ENCODE results near the gene PANK3.

Gene PANK3

DNA sequence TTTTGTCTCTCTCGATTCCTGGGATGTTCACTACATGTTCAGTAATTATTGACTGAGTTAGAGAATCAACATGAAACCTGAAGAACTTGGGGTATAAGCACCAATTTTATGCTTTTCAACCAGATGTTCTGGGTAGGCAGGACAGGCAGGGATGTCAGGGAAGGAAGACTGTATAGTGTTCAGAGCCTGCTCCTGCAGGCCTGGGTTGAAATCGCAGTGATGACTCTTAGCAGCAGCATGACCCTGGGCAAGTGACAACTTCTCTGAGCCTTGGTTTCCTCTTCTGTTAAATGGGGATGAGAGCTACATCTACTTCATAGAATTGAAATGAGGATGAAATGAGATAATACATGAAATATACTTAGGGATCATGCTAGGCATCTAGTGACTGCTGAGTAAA is 29.7 kb upstream of the PANK3 start:
- Histone ChIP-seq H3K27ac (ENCODE audit: insufficient read depth, low read depth, low read length, poor library complexity, severe bottlenecking) (no peak overlapping the region), H3K9me3 (ENCODE audit: control insufficient read depth, low read length) (no peaks in the 10 kb centered on the region), H3K4me1 (ENCODE audit: control insufficient read depth, insufficient read depth, low read length) (no peaks in the 10 kb centered on the region), H3K27me3 (ENCODE audit: control insufficient read depth, insufficient read depth, low read length, poor library complexity, severe bottlenecking) (no peaks in the 10 kb centered on the region), H3K4me3 (ENCODE audit: insufficient read depth, low read depth, low read length) (no peak overlapping the region), H3K36me3 (ENCODE audit: control insufficient read depth, insufficient read depth, low read length) (no peaks in the 10 kb centered on the region)
- 91 to 95% methylated on average over 2 of the region's 2 CpGs for WGBS, 2 experiments

DNA sequence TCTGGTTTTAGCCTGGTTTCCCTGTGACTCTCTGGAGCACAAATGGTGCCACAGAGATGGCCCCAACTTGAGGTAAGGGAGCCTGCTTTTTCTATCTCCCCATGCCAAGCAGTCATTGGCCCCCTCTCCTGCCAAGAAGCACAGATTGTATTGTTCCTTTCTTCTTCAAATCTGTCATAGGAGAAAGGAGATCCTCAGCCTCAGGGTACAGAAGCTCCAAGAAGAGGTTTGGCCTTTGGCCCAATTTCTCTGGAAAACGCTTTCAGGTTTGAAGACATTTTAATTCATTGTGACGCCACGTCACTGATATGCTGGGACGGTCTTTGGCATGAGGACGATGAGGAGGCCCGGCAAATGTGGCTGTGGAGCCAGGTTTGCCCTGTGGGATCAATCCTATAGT is 29.2 kb upstream of the PANK3 start:
- 92 to 98% methylated on average over 6 of the region's 6 CpGs for WGBS, 2 experiments
- Histone ChIP-seq H3K27me3 (ENCODE audit: control insufficient read depth, insufficient read depth, low read length, poor library complexity, severe bottlenecking) (no peaks in the 10 kb centered on the region), H3K4me3 (ENCODE audit: insufficient read depth, low read depth, low read length) (no peak overlapping the region), H3K4me1 (ENCODE audit: control insufficient read depth, insufficient read depth, low read length) (no peaks in the 10 kb centered on the region), H3K27ac (ENCODE audit: insufficient read depth, low read depth, low read length, poor library complexity, severe bottlenecking) (no peak overlapping the region), H3K36me3 (ENCODE audit: control insufficient read depth, insufficient read depth, low read length) (no peaks in the 10 kb centered on the region), H3K9me3 (ENCODE audit: control insufficient read depth, low read length) (no peaks in the 10 kb centered on the region)

DNA sequence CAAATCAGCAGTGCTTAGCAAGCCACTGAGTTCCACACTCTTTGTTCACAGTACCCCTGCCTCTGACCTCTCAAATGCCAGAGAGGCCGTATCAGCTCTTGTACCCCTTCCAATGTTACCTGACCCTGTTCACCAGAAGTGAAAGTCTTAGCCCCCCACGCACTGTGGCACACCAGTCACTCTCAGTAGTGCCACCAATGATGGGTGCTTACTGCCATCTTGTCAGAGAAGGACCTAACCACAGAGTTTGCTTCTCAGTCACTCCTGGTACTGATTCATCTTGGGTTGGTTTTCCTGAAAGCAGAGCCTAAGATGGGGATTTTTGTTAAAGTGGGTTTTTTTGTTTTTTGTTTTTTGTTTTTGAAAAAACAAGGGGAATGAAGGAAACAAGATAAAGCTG is 28.8 kb upstream of the PANK3 start:
- WGBS, 2 experiments, result 88 to 95% methylated on average over 2 of the region's 2 CpGs
- Histone ChIP-seq H3K9me3 (ENCODE audit: control insufficient read depth, low read length) (no peaks in the 10 kb centered on the region), H3K27ac (ENCODE audit: insufficient read depth, low read depth, low read length, poor library complexity, severe bottlenecking) (no peak overlapping the region), H3K27me3 (ENCODE audit: control insufficient read depth, insufficient read depth, low read length, poor library complexity, severe bottlenecking) (no peaks in the 10 kb centered on the region), H3K4me1 (ENCODE audit: control insufficient read depth, insufficient read depth, low read length) (no peaks in the 10 kb centered on the region), H3K4me3 (ENCODE audit: insufficient read depth, low read depth, low read length) (no peak overlapping the region), H3K36me3 (ENCODE audit: control insufficient read depth, insufficient read depth, low read length) (no peaks in the 10 kb centered on the region)

DNA sequence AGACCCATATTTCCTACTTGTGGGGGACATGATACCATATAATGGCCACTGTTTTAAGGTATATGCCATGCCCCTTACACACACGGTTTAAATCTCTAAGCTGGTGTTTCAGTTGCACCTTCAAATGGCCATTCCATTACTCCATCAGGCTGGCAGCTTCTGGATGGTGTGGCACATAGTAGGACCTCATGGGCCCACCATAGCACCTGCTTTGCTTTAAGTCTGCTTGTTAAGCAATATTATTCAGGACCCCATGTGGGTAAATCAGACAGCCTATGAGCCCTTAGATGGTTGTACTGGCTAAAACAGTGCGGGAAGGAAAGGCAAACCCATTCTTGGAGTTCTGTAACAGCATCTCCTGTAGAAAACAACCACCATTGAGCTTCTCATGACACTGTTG is 27.4 kb upstream of the PANK3 start:
- Histone ChIP-seq H3K27ac (ENCODE audit: insufficient read depth, low read depth, low read length, poor library complexity, severe bottlenecking) (no peak overlapping the region), H3K27me3 (ENCODE audit: control insufficient read depth, insufficient read depth, low read length, poor library complexity, severe bottlenecking) (no peaks in the 10 kb centered on the region), H3K4me3 (ENCODE audit: insufficient read depth, low read depth, low read length) (no peak overlapping the region), H3K36me3 (ENCODE audit: control insufficient read depth, insufficient read depth, low read length) (no peaks in the 10 kb centered on the region), H3K4me1 (ENCODE audit: control insufficient read depth, insufficient read depth, low read length) (no peaks in the 10 kb centered on the region), H3K9me3 (ENCODE audit: control insufficient read depth, low read length) (no peaks in the 10 kb centered on the region)
- 82 to 89% methylated on average over 2 of the region's 2 CpGs for WGBS, 2 experiments

DNA sequence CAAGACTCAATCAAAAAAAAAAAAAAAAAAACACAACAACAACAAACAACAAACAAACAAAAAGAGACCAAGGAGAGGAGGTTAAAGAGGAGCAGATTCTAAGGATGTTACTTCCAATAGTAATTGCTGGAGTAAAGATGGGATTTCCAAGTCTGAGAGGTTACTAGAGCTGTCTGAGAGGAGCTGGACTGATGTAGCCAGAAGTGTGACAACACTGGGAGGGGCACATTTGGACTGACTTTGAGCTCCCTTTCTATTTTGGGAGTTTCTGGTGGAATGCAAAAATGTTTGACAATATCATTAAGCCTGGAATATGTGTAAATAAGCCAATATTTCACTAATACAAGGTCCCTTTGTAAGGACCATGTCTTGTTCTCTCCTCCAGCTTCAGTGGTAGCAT is 25.3 kb upstream of the PANK3 start:
- Histone ChIP-seq H3K4me3 (ENCODE audit: insufficient read depth, low read depth, low read length) (no peak overlapping the region), H3K27ac (ENCODE audit: insufficient read depth, low read depth, low read length, poor library complexity, severe bottlenecking) (no peak overlapping the region), H3K27me3 (ENCODE audit: control insufficient read depth, insufficient read depth, low read length, poor library complexity, severe bottlenecking) (no peaks in the 10 kb centered on the region), H3K36me3 (ENCODE audit: control insufficient read depth, insufficient read depth, low read length) (no peaks in the 10 kb centered on the region), H3K9me3 (ENCODE audit: control insufficient read depth, low read length) (no peaks in the 10 kb centered on the region), H3K4me1 (ENCODE audit: control insufficient read depth, insufficient read depth, low read length) (no peaks in the 10 kb centered on the region)

DNA sequence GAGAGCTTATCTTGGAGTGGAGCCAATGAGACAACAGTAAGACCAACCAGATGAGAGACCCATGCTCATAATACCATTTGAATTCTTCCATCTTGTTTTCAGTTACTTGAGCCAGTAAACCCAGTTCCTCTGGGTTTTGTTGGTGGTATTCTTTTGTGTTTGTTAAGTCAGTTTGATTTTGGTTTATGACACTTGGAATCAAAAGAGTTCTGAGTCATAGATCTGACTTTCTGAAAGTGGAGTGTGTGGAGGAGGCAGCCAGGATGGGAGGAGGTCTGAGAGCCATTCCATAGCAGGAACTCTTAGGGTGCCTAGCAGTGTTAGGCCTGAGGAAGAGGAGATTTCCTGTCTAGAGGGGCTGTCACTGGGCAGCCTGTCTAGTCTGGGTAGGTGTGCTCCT is 24.6 kb upstream of the PANK3 start:
- no peaks in the 10 kb centered on the region for H3K27me3 ChIP-seq (ENCODE audit: control insufficient read depth, insufficient read depth, low read length, poor library complexity, severe bottlenecking)
- H3K4me1 ChIP-seq (ENCODE audit: control insufficient read depth, insufficient read depth, low read length), result no peaks in the 10 kb centered on the region
- H3K9me3 ChIP-seq (ENCODE audit: control insufficient read depth, low read length), result no peaks in the 10 kb centered on the region
- H3K36me3 ChIP-seq (ENCODE audit: control insufficient read depth, insufficient read depth, low read length), result no peaks in the 10 kb centered on the region
- H3K27ac ChIP-seq (ENCODE audit: insufficient read depth, low read depth, low read length, poor library complexity, severe bottlenecking), result no peak overlapping the region
- H3K4me3 ChIP-seq (ENCODE audit: insufficient read depth, low read depth, low read length), result no peak overlapping the region

DNA sequence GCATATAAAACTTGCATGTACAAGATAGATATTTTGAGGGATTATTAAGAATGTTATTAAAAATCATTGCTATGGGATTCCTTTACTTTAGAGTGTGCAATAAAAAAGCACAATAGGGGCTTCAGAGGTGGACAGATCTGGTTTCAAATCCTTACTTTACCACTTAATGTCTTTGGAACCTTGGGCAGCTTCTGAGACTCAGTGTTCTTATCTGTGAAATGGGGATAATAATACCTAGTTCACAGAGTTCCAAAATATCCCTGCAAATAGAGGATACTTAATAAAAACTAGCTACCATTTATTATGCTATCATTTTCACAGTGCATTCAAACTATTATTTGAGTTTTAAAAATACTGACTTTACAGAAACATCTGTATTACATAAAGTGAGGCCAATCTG is 23.3 kb upstream of the PANK3 start:
- no peak overlapping the region for H3K4me3 ChIP-seq (ENCODE audit: insufficient read depth, low read depth, low read length)

DNA sequence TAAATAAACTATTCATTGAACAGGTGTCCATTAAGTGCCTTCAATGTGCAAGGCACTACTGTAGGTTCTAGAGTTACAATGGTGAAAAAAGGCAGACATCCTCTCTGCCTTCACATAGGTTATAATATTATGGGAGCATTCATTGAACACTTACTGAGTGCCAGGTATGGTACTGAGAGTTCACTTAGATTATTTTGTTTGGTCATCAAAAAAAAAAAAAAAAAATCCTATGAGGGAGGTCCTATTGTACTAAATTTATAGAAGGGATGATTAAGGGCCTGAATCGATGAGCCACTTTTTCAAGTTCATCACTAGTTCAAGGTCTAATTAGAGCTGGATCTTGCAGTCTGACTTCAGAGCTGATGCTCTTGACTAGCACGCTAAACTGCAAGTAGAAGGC is 22.8 kb upstream of the PANK3 start:
- Histone ChIP-seq H3K9me3 (ENCODE audit: control insufficient read depth, low read length) (no peaks in the 10 kb centered on the region), H3K36me3 (ENCODE audit: control insufficient read depth, insufficient read depth, low read length) (no peaks in the 10 kb centered on the region), H3K4me1 (ENCODE audit: control insufficient read depth, insufficient read depth, low read length) (no peaks in the 10 kb centered on the region), H3K27ac (ENCODE audit: insufficient read depth, low read depth, low read length, poor library complexity, severe bottlenecking) (no peak overlapping the region), H3K4me3 (ENCODE audit: insufficient read depth, low read depth, low read length) (no peak overlapping the region), H3K27me3 (ENCODE audit: control insufficient read depth, insufficient read depth, low read length, poor library complexity, severe bottlenecking) (no peaks in the 10 kb centered on the region)
- WGBS, 2 experiments, result 96% methylated on average over 2 of the region's 2 CpGs

More for the DNA sequence above, 23.3 kb upstream of the PANK3 start:
- H3K4me1 ChIP-seq (ENCODE audit: control insufficient read depth, insufficient read depth, low read length), result no peaks in the 10 kb centered on the region
- no peak overlapping the region for H3K27ac ChIP-seq (ENCODE audit: insufficient read depth, low read depth, low read length, poor library complexity, severe bottlenecking)
- H3K36me3 ChIP-seq (ENCODE audit: control insufficient read depth, insufficient read depth, low read length), result no peaks in the 10 kb centered on the region
- H3K27me3 ChIP-seq (ENCODE audit: control insufficient read depth, insufficient read depth, low read length, poor library complexity, severe bottlenecking), result no peaks in the 10 kb centered on the region
- H3K9me3 ChIP-seq (ENCODE audit: control insufficient read depth, low read length), result no peaks in the 10 kb centered on the region

DNA sequence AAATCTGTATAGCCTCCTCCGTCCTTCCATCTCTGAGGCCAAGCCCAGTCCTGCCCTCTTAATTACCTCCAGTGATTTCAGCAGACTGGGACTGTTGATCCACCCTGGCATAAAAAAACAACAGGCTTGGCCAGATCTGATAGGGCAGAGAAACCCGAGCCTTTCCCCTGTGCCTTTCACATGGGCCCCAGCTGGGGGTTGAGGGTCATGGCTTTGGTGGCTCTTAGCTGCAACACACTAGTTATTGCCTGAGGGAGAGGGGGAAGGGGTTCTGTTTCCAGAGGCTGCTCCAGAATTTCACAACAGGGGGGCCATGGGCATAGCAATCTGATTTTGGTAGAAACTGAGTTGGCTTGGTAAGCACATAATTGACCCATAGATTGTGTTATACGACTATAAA is 21.2 kb upstream of the PANK3 start:
- no peak overlapping the region for H3K27ac ChIP-seq (ENCODE audit: insufficient read depth, low read depth, low read length, poor library complexity, severe bottlenecking)
- no peaks in the 10 kb centered on the region for H3K36me3 ChIP-seq (ENCODE audit: control insufficient read depth, insufficient read depth, low read length)
- H3K27me3 ChIP-seq (ENCODE audit: control insufficient read depth, insufficient read depth, low read length, poor library complexity, severe bottlenecking), result no peaks in the 10 kb centered on the region
- no peaks in the 10 kb centered on the region for H3K4me1 ChIP-seq (ENCODE audit: control insufficient read depth, insufficient read depth, low read length)
- no peaks in the 10 kb centered on the region for H3K9me3 ChIP-seq (ENCODE audit: control insufficient read depth, low read length)
- 40 to 65% methylated on average over 2 to 3 of the region's 3 CpGs for WGBS, 2 experiments
- H3K4me3 ChIP-seq (ENCODE audit: insufficient read depth, low read depth, low read length), result no peak overlapping the region

DNA sequence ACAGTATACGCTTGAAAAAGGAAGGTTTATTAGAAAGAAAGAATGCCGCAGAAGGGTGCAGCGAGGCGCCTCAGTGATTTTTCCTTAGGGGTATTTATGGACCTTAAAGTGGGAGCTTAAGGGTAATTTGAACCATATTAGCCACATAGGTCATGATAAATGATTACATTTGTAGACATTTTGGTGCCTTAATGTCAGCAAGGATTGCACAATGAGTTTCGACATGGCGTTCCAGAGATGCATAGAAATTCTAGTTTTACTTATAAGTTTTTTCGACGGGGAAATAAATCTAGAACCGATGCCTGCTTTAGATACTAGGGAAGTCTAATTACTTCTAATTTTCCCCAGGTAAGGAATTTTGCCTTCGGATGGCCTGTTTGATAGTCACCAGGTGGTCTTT is 20.7 kb upstream of the PANK3 start:
- Histone ChIP-seq H3K27me3 (ENCODE audit: control insufficient read depth, insufficient read depth, low read length, poor library complexity, severe bottlenecking) (no peaks in the 10 kb centered on the region), H3K27ac (ENCODE audit: insufficient read depth, low read depth, low read length, poor library complexity, severe bottlenecking) (no peak overlapping the region), H3K9me3 (ENCODE audit: control insufficient read depth, low read length) (no peaks in the 10 kb centered on the region), H3K4me1 (ENCODE audit: control insufficient read depth, insufficient read depth, low read length) (no peaks in the 10 kb centered on the region), H3K4me3 (ENCODE audit: insufficient read depth, low read depth, low read length) (no peak overlapping the region), H3K36me3 (ENCODE audit: control insufficient read depth, insufficient read depth, low read length) (no peaks in the 10 kb centered on the region)
- 91 to 95% methylated on average over 10 of the region's 10 CpGs for WGBS, 2 experiments

DNA sequence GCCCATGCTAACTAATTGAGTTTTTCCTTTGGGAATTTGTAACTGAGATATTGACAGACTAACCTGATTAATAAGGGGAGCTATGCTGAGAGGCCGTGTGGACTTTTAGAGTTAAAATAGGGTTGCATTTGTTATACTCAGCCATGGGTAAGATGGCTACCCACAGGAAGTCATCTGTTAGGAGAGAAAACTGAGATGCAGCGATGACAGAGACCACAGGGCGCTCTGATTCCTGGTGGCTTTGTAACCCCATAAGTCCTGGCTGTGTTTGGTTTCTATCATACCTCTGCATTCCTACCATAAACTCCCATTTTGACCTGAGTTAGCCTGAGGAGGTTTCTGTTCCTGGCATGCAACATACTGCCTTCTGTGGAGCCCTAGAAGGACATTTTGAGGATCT is 19.5 kb upstream of the PANK3 start:
- Histone ChIP-seq H3K27me3 (ENCODE audit: control insufficient read depth, insufficient read depth, low read length, poor library complexity, severe bottlenecking) (no peaks in the 10 kb centered on the region), H3K4me3 (ENCODE audit: insufficient read depth, low read depth, low read length) (no peak overlapping the region), H3K4me1 (ENCODE audit: control insufficient read depth, insufficient read depth, low read length) (no peaks in the 10 kb centered on the region), H3K27ac (ENCODE audit: insufficient read depth, low read depth, low read length, poor library complexity, severe bottlenecking) (no peak overlapping the region), H3K36me3 (ENCODE audit: control insufficient read depth, insufficient read depth, low read length) (no peaks in the 10 kb centered on the region), H3K9me3 (ENCODE audit: control insufficient read depth, low read length) (no peaks in the 10 kb centered on the region)
- WGBS, 2 experiments, result 86 to 88% methylated on average over 3 of the region's 3 CpGs

Data from ectodermal cell (in vitro differentiated cells).